ENCODE data around the gene FOXL3. TPM values are rescaled to one million over a fixed set of nuclear protein-coding genes. Genes with fewer than 3 reads are reported as not detected.

The FOXL3 gene
- total and polyA plus RNA-seq, 2 experiments from 2014 or later = not detected

DNA sequence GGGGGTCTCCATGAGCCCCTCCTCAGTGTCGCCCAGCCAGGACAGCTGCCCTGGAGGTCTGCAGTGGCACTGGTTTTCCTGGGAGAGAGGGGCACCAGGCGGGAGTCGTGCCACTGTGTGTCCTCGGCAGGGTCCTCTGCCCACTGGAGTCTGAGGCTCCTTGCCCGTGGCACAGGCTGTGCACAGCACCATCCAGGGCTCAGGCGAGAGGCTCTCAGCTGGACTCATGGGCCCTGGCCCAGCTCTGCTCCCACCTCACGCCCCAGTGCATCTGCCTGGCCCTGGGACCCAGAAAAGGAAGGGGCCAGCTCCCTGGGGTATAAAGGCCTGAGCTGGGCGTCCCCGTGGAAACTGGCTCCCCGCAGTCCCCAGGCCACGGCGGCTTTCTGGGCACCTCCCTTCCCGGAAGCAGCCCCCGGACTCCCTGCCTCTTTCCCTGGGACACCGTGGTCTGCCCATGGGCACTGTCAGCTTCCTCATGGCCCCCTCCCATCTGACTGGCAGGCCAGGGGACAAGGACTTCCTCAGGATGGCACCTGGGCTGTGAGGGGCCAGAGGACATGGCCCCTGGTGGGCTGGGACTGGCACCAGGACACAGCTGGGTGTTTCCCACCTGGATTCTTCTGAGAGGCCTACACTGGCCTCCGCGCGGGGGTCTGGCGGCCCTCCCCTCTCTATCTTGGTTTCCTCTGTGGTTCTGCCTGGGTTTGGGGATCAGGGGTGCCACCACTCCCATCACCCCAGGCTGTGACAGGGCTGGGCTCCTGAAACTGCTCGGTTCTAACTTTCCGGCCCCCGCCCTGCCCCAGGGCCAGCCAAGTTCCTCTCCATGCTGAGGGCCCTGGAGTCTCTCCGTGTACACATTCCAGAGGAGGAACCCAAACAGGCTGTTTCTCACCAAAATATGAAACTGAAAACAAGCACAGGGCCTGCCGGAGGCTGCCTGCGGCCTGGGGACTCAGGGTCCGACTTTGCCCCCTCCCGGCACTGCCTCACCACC is 5.5 kb downstream of the FOXL3 start:
- Histone ChIP-seq H3K4me1 (ENCODE audit: insufficient read depth) (no peaks in the 10 kb centered on the region; the same call in 1 of the 2 replicates), H4K20me1 (replicated peaks; ENCODE audit: insufficient read depth) (no peaks in the 10 kb centered on the region)

More for the DNA sequence above, 5.5 kb downstream of the FOXL3 start:
- no peaks in the 10 kb centered on the region for H3K9me2 ChIP-seq (ENCODE audit: insufficient read depth)
- H3K27me3 ChIP-seq (ENCODE audit: insufficient read depth) = peaks cover 34% of the 10 kb centered on the region
- no peaks in the 10 kb centered on the region for H3K36me3 ChIP-seq (ENCODE audit: insufficient read depth)
- H2AFZ ChIP-seq = no peak overlapping the region
- Mint-ChIP-seq H3K4me3 (no peak overlapping the region), H3K4me1 (no peaks in the 10 kb centered on the region), H3K9me3 (peaks cover 20% of the 10 kb centered on the region), H3K27ac (no peak overlapping the region), H3K36me3 (ENCODE audit: low read depth) (peaks cover 6% of the 10 kb centered on the region; the same call in 2 of the 3 replicates), H3K27me3 (ENCODE audit: insufficient read depth, low read depth, poor library complexity) (peaks cover 9% of the 10 kb centered on the region)
- ATAC-seq (no peak), DNase-seq (ENCODE audit: low spot score) (no peak)
- no peak overlapping the region for H3K4me2 ChIP-seq
- no peaks in the 10 kb centered on the region for H3K79me2 ChIP-seq (replicated peaks; ENCODE audit: insufficient read depth)
- H3K27ac ChIP-seq (ENCODE audit: low read depth) = no peak overlapping the region
- 0 out of 2 replicates have a peak, but pooled peaks cover under 1% of the 10 kb centered on the region for H3F3A ChIP-seq (replicated peaks; ENCODE audit: low read depth)
- H3K4me3 ChIP-seq = no peak overlapping the region
- no peak for TF ChIP-seq CTCF (conservative IDR thresholded peaks at IDR 0.05; ENCODE audit: low read depth in 2 of 2)
- no peak for TF ChIP-seq EZH2 (IDR thresholded peaks at IDR 0.05; ENCODE audit: low read depth, unreplicated experiment)
- TF ChIP-seq ZNF114 (CRISPR knock-in tag; IDR thresholded peaks at IDR 0.05) = no peak
- no peak for TF ChIP-seq EZH2phosphoT487 (IDR thresholded peaks at IDR 0.05; ENCODE audit: unreplicated experiment)
- TF ChIP-seq NANOG (IDR thresholded peaks at IDR 0.05; ENCODE audit: borderline replicate concordance) = no peak
- no peak for TF ChIP-seq STAT1 (IDR thresholded peaks at IDR 0.05; ENCODE audit: unreplicated experiment)
- no peak for TF ChIP-seq POLR2AphosphoS5 (IDR thresholded peaks at IDR 0.05; ENCODE audit: low read depth)
- TF ChIP-seq JUNB (IDR thresholded peaks at IDR 0.05; ENCODE audit: unreplicated experiment) = no peak
- no peak for TF ChIP-seq CREB1 (CRISPR knock-in tag; IDR thresholded peaks at IDR 0.05; ENCODE audit: low read depth)
- no peak for TF ChIP-seq ZNF331 (CRISPR knock-in tag; IDR thresholded peaks at IDR 0.05; ENCODE audit: low read depth)
- TF ChIP-seq, protein P1, sequence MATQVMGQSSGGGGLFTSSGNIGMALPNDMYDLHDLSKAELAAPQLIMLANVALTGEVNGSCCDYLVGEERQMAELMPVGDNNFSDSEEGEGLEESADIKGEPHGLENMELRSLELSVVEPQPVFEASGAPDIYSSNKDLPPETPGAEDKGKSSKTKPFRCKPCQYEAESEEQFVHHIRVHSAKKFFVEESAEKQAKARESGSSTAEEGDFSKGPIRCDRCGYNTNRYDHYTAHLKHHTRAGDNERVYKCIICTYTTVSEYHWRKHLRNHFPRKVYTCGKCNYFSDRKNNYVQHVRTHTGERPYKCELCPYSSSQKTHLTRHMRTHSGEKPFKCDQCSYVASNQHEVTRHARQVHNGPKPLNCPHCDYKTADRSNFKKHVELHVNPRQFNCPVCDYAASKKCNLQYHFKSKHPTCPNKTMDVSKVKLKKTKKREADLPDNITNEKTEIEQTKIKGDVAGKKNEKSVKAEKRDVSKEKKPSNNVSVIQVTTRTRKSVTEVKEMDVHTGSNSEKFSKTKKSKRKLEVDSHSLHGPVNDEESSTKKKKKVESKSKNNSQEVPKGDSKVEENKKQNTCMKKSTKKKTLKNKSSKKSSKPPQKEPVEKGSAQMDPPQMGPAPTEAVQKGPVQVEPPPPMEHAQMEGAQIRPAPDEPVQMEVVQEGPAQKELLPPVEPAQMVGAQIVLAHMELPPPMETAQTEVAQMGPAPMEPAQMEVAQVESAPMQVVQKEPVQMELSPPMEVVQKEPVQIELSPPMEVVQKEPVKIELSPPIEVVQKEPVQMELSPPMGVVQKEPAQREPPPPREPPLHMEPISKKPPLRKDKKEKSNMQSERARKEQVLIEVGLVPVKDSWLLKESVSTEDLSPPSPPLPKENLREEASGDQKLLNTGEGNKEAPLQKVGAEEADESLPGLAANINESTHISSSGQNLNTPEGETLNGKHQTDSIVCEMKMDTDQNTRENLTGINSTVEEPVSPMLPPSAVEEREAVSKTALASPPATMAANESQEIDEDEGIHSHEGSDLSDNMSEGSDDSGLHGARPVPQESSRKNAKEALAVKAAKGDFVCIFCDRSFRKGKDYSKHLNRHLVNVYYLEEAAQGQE (IDR thresholded peaks at IDR 0.05; ENCODE audit: unreplicated experiment) = no peak

Measured in GM23338 (cell line).